GM12878 (cell line): ENCODE data around the gene UFC1. TPM values are rescaled to one million over a fixed set of nuclear protein-coding genes. Genes with fewer than 3 reads are reported as not detected.

Experiments
- BACH1 ChIP-seq: fragments of 450-650 bp; IDR thresholded peaks from 2 replicates; pipeline ENCODE4 v1.6.1; 2017; ENCODE audit warnings: mild to moderate bottlenecking, borderline replicate concordance
- CBFB ChIP-seq: IDR thresholded peaks from 2 replicates; pipeline ENCODE4 v1.6.1; 2016; ENCODE audit warnings: antibody characterized with exemption, low read depth
- CEBPB ChIP-seq, 2 experiments: fragments of 150-350 bp in 1 of 2; IDR thresholded peaks; 2 replicates each; pipeline ENCODE4 v1.6.1; 2012 to 2014; ENCODE audit warnings: low read depth in 2 of 2, low read length in 2 of 2, borderline replicate concordance in 1 of 2, inconsistent platforms in 1 of 2
- EED ChIP-seq: sonication (generic); IDR thresholded peaks from 2 replicates; pipeline ENCODE4 v1.6.1; 2016; ENCODE audit warnings: antibody characterized with exemption, low read depth
- FOXM1 ChIP-seq: IDR thresholded peaks from 2 replicates; pipeline ENCODE4 v1.6.1; 2012; ENCODE audit warnings: low read depth, mild to moderate bottlenecking, inconsistent platforms, low read length, moderate library complexity
- HDAC2 ChIP-seq: fragments of 200-600 bp; sonication (generic); IDR thresholded peaks from 2 replicates; pipeline ENCODE4 v1.6.1; 2017
- IKZF1 ChIP-seq: fragments of 450-650 bp; conservative IDR thresholded peaks from 2 replicates; pipeline ENCODE4 v1.6.1; 2017; ENCODE audit warnings: antibody characterized with exemption, mild to moderate bottlenecking
- MTA3 ChIP-seq: IDR thresholded peaks from 2 replicates; pipeline ENCODE4 v1.6.1; 2012; ENCODE audit warnings: low read length, inconsistent platforms, borderline replicate concordance
- NFIC ChIP-seq: IDR thresholded peaks from 2 replicates; pipeline ENCODE4 v1.6.1; 2012; ENCODE audit warnings: low read depth, mild to moderate bottlenecking, inconsistent platforms, low read length, moderate library complexity
- PML ChIP-seq: IDR thresholded peaks from 2 replicates; pipeline ENCODE4 v1.6.1; 2012; ENCODE audit warnings: low read length, inconsistent platforms
- POLR2AphosphoS5 ChIP-seq: IDR thresholded peaks from 2 replicates; pipeline ENCODE4 v1.6.1; 2011; ENCODE audit warnings: mild to moderate bottlenecking, low read length, inconsistent platforms
- RUNX3 ChIP-seq: IDR thresholded peaks from 2 replicates; pipeline ENCODE4 v1.6.1; 2012; ENCODE audit warnings: low read length, inconsistent platforms
- SMAD1 ChIP-seq: fragments of 450-650 bp; IDR thresholded peaks from 2 replicates; pipeline ENCODE4 v1.6.1; 2018; ENCODE audit warnings: mild to moderate bottlenecking, low read depth; ENCODE audit not compliant: partially characterized antibody
- SMAD5 ChIP-seq: IDR thresholded peaks from 2 replicates; pipeline ENCODE4 v1.6.1; 2016; ENCODE audit warnings: antibody characterized with exemption, low read depth
- SREBF1 ChIP-seq: IDR thresholded peaks from 2 replicates; pipeline ENCODE4 v1.6.1; 2012; ENCODE audit warnings: mild to moderate bottlenecking, low read length
- STAT3 ChIP-seq: IDR thresholded peaks from 2 replicates; pipeline ENCODE4 v1.6.1; 2011; ENCODE audit warnings: low read depth, low read length, improper control_type of control experiment
- ZNF622 ChIP-seq: fragments of 450-650 bp; IDR thresholded peaks from 2 replicates; pipeline ENCODE4 v1.6.1; 2017; ENCODE audit warnings: mild to moderate bottlenecking, inconsistent platforms
- polyA plus RNA-seq, 11 experiments: library from polyadenylated mRNA; depleted of rRNA in 4 of 11; unstranded in 6 of 11; stranded (reverse) in 5 of 11; fragments of >200 nt; fragmentation: Nextera tagmentation in 4 of 11; fragmentation: Illumina TruSeq in 1 of 11; extraction: Ambion mirVana in 4 of 11; extraction: Trizol in 1 of 11; gene quantifications; 1 replicate in 1 of 11; 2 replicates in 10 of 11; pipeline versions ENCODE4 v1.2.1 to v1.2.3, GENCODE V29; 2011 to 2016; ENCODE audit warnings: inconsistent platforms in 2 of 11, missing spikeins in 2 of 11, low read depth in 1 of 11
- total RNA-seq, 4 experiments: library from RNA; depleted of rRNA in 3 of 4; stranded (reverse); fragments of >200 nt in 3 of 4; fragmentation: Illumina TruSeq in 1 of 4; extraction: Trizol in 1 of 4; gene quantifications; 2 replicates each; pipeline versions ENCODE4 v1.2.1 to v1.2.3, GENCODE V29; 2013 to 2021
- TF ChIP-seq, protein P1 (sequence below): fragments of 450-650 bp; IDR thresholded peaks from 2 replicates; pipeline ENCODE4 v1.6.1; 2016; ENCODE audit warnings: mild to moderate bottlenecking, moderate library complexity, borderline replicate concordance
- TF ChIP-seq, protein P2 (sequence below): fragments of 450-650 bp; IDR thresholded peaks from 2 replicates; pipeline ENCODE4 v1.6.1; 2018; ENCODE audit warnings: borderline replicate concordance, mild to moderate bottlenecking; ENCODE audit not compliant: partially characterized antibody
- TF ChIP-seq, protein P3 (sequence below): fragments of 150-350 bp; IDR thresholded peaks from 2 replicates; pipeline ENCODE4 v1.6.1; 2014; ENCODE audit warnings: mild to moderate bottlenecking, low read depth, low read length
- TF ChIP-seq, protein P4 (sequence below): IDR thresholded peaks from 2 replicates; pipeline ENCODE4 v1.6.1; 2012; ENCODE audit warnings: low read depth, low read length, improper control_type of control experiment

Gene UFC1
- total and polyA plus RNA-seq, 10 of the 15 experiments (the other 5 are each of a cell fraction or from before 2014, with no cell fraction given): 95.9 to 239 (median 151) TPM

DNA sequence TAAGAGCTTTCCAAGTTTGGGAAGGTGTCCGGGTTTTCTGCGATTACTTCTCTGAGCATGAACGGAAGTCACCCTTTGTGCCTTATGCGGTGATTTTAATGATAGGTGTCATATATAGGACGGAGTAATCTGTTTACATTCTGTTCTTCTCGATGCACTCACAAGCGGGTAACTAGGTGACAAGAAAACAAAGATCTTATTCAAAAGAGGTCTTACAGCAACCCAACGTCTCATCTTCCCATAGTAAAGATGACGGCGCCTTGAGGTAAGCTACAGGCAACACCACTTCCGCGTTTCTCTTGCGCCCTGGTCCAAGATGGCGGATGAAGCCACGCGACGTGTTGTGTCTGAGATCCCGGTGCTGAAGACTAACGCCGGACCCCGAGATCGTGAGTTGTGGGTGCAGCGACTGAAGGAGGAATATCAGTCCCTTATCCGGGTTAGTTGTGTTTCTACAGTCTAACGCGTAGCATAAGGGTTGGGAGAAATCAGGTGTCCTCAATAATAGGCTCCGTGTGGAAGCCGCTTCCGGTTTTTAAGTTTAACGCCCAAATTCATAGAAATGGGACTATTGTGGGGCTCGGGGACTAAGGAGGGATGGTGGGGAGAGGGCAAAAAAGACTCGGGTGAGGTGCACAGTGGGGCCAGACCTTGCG, at the start of gene UFC1 (continued):
- TF ChIP-seq ZNF622 (no peak), SMAD5 (peak; percentile 71; the same call in 1 of the 2 replicates), SREBF1 (no peak), BACH1 (no peak), MTA3 (0 out of 2 replicates have a peak, but pooled peaks have one; percentile 52), PML (peak; percentile 95), CEBPB (IDR thresholded peaks at IDR 0.05; ENCODE audit: borderline replicate concordance in 1 of 2, low read depth in 2 of 2, low read length in 2 of 2) (no peak), RUNX3 (peak; percentile 73), IKZF1 (peak; percentile 69; the same call in 1 of the 2 replicates), HDAC2 (no peak), STAT3 (no peak), SMAD1 (no peak), EED (no peak), POLR2AphosphoS5 (peak; percentile 98), FOXM1 (no peak), NFIC (peak; percentile 48; the same call in 1 of the 2 replicates), CBFB (peak; percentile 85)
- TF ChIP-seq, protein P1, sequence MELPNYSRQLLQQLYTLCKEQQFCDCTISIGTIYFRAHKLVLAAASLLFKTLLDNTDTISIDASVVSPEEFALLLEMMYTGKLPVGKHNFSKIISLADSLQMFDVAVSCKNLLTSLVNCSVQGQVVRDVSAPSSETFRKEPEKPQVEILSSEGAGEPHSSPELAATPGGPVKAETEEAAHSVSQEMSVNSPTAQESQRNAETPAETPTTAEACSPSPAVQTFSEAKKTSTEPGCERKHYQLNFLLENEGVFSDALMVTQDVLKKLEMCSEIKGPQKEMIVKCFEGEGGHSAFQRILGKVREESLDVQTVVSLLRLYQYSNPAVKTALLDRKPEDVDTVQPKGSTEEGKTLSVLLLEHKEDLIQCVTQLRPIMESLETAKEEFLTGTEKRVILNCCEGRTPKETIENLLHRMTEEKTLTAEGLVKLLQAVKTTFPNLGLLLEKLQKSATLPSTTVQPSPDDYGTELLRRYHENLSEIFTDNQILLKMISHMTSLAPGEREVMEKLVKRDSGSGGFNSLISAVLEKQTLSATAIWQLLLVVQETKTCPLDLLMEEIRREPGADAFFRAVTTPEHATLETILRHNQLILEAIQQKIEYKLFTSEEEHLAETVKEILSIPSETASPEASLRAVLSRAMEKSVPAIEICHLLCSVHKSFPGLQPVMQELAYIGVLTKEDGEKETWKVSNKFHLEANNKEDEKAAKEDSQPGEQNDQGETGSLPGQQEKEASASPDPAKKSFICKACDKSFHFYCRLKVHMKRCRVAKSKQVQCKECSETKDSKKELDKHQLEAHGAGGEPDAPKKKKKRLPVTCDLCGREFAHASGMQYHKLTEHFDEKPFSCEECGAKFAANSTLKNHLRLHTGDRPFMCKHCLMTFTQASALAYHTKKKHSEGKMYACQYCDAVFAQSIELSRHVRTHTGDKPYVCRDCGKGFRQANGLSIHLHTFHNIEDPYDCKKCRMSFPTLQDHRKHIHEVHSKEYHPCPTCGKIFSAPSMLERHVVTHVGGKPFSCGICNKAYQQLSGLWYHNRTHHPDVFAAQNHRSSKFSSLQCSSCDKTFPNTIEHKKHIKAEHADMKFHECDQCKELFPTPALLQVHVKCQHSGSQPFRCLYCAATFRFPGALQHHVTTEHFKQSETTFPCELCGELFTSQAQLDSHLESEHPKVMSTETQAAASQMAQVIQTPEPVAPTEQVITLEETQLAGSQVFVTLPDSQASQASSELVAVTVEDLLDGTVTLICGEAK: peak; percentile 99
- TF ChIP-seq, protein P2, sequence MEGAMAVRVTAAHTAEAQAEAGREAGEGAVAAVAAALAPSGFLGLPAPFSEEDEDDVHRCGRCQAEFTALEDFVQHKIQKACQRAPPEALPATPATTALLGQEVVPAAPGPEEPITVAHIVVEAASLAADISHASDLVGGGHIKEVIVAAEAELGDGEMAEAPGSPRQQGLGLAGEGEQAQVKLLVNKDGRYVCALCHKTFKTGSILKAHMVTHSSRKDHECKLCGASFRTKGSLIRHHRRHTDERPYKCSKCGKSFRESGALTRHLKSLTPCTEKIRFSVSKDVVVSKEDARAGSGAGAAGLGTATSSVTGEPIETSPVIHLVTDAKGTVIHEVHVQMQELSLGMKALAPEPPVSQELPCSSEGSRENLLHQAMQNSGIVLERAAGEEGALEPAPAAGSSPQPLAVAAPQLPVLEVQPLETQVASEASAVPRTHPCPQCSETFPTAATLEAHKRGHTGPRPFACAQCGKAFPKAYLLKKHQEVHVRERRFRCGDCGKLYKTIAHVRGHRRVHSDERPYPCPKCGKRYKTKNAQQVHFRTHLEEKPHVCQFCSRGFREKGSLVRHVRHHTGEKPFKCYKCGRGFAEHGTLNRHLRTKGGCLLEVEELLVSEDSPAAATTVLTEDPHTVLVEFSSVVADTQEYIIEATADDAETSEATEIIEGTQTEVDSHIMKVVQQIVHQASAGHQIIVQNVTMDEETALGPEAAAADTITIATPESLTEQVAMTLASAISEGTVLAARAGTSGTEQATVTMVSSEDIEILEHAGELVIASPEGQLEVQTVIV: peak; percentile 87
- TF ChIP-seq, protein P3, sequence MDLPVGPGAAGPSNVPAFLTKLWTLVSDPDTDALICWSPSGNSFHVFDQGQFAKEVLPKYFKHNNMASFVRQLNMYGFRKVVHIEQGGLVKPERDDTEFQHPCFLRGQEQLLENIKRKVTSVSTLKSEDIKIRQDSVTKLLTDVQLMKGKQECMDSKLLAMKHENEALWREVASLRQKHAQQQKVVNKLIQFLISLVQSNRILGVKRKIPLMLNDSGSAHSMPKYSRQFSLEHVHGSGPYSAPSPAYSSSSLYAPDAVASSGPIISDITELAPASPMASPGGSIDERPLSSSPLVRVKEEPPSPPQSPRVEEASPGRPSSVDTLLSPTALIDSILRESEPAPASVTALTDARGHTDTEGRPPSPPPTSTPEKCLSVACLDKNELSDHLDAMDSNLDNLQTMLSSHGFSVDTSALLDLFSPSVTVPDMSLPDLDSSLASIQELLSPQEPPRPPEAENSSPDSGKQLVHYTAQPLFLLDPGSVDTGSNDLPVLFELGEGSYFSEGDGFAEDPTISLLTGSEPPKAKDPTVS: no peak
- TF ChIP-seq, protein P4, sequence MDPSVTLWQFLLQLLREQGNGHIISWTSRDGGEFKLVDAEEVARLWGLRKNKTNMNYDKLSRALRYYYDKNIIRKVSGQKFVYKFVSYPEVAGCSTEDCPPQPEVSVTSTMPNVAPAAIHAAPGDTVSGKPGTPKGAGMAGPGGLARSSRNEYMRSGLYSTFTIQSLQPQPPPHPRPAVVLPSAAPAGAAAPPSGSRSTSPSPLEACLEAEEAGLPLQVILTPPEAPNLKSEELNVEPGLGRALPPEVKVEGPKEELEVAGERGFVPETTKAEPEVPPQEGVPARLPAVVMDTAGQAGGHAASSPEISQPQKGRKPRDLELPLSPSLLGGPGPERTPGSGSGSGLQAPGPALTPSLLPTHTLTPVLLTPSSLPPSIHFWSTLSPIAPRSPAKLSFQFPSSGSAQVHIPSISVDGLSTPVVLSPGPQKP: peak; percentile 65
